Measurements from ENCODE around the gene RSAD2.

- TF ChIP-seq CTCF (conservative IDR thresholded peaks at IDR 0.05 in 1 of 2, IDR thresholded peaks at IDR 0.05 in 1 of 2; ENCODE audit: low read depth in 1 of 2, low read length in 2 of 2) (no peak), EZH2 (IDR thresholded peaks at IDR 0.05; ENCODE audit: low read length, missing control alignments) (no peak)
Measured at GRCh38 chr2:6943971-6944370, 66.4 kb downstream of the RSAD2 start.
